Astrocyte (in vitro differentiated cells and primary cell): ENCODE data around the gene CREB1. TPM values are rescaled to one million over a fixed set of nuclear protein-coding genes. Genes with fewer than 3 reads are reported as not detected.

Experiments used
- DNase-seq: peaks from one replicate; pipeline ENCODE4 v3.0.0-alpha.2; 2010; ENCODE audit warnings: low read depth
- FAIRE-seq: peaks from 2 replicates; lab custom pipeline; 2011; peaks lifted over from hg19 to GRCh38; lab: Jason Lieb, UNC
- H2AFZ ChIP-seq: 2 replicates; pipeline ENCODE4 v1.6.0; 2012; ENCODE audit warnings: low read depth, low read length, inconsistent platforms
- H3K27ac ChIP-seq: 2 replicates; pipeline ENCODE4 v1.5.1; 2011; ENCODE audit warnings: low read depth, low read length, inconsistent platforms
- H3K27me3 ChIP-seq: 2 replicates; pipeline ENCODE4 v1.6.0; 2011; ENCODE audit warnings: low read length, inconsistent platforms; ENCODE audit not compliant: insufficient read depth
- H3K36me3 ChIP-seq: 2 replicates; pipeline ENCODE4 v1.5.1; 2011; ENCODE audit warnings: low read length, inconsistent platforms; ENCODE audit not compliant: insufficient read depth
- H3K4me1 ChIP-seq: 2 replicates; pipeline ENCODE4 v1.5.1; 2011; ENCODE audit warnings: low read length, inconsistent platforms; ENCODE audit not compliant: insufficient read depth
- H3K4me2 ChIP-seq: 2 replicates; pipeline ENCODE4 v1.6.0; 2012; ENCODE audit warnings: low read length, inconsistent platforms
- H3K4me3 ChIP-seq: 2 replicates; pipeline ENCODE4 v1.5.1; 2011; ENCODE audit warnings: low read depth, mild to moderate bottlenecking, low read length, inconsistent platforms; ENCODE audit not compliant: insufficient read depth
- H3K79me2 ChIP-seq: 2 replicates; pipeline ENCODE4 v1.6.0; 2012; ENCODE audit warnings: mild to moderate bottlenecking, low read length, inconsistent platforms; ENCODE audit not compliant: insufficient read depth
- H3K9ac ChIP-seq: 2 replicates; pipeline ENCODE4 v1.6.0; 2012; ENCODE audit warnings: mild to moderate bottlenecking, low read length, inconsistent platforms
- H3K9me3 ChIP-seq: 2 replicates; pipeline ENCODE4 v1.5.1; 2012; ENCODE audit warnings: low read depth, mild to moderate bottlenecking, low read length, inconsistent platforms; ENCODE audit not compliant: insufficient read depth
- H4K20me1 ChIP-seq: 2 replicates; pipeline ENCODE4 v1.6.0; 2012; ENCODE audit warnings: low read length, inconsistent platforms; ENCODE audit not compliant: insufficient read depth
- H3K27ac Mint-ChIP-seq: one replicate; pipeline ENCODE4 v1.8.0; 2021; ENCODE audit warnings: mild to moderate bottlenecking, mixed read lengths; ENCODE audit not compliant: unreplicated experiment
- H3K27me3 Mint-ChIP-seq: one replicate; pipeline ENCODE4 v1.8.0; 2021; ENCODE audit warnings: low read depth, mixed read lengths; ENCODE audit not compliant: unreplicated experiment
- H3K36me3 Mint-ChIP-seq: one replicate; pipeline ENCODE4 v1.8.0; 2021; ENCODE audit warnings: low read depth, mixed read lengths; ENCODE audit not compliant: unreplicated experiment
- H3K4me1 Mint-ChIP-seq: one replicate; pipeline ENCODE4 v1.8.0; 2021; ENCODE audit warnings: low read depth, mixed read lengths; ENCODE audit not compliant: unreplicated experiment
- H3K4me3 Mint-ChIP-seq: one replicate; pipeline ENCODE4 v1.8.0; 2021; ENCODE audit warnings: mild to moderate bottlenecking, moderate library complexity, mixed read lengths; ENCODE audit not compliant: unreplicated experiment
- H3K9me3 Mint-ChIP-seq: one replicate; pipeline ENCODE4 v1.8.0; 2021; ENCODE audit warnings: mild to moderate bottlenecking, mixed read lengths; ENCODE audit not compliant: unreplicated experiment
- CTCF ChIP-seq: IDR thresholded peaks from 2 replicates; pipeline ENCODE4 v1.5.1; 2011; ENCODE audit warnings: low read depth, mild to moderate bottlenecking, inconsistent platforms, low read length, moderate library complexity; ENCODE audit not compliant: insufficient read depth
- EZH2 ChIP-seq: IDR thresholded peaks from 2 replicates; pipeline ENCODE4 v1.6.1; 2012; ENCODE audit warnings: mild to moderate bottlenecking, low read length, inconsistent platforms; ENCODE audit not compliant: insufficient read depth
- total RNA-seq: library from RNA; stranded (reverse); gene quantifications from 2 replicates; pipeline ENCODE4 v1.2.1, GENCODE V29; 2021

The CREB1 gene
- total RNA-seq, 1 donor from 2014 or later = 63.3 TPM

- no peaks in the 10 kb centered on the region for H3K27me3 Mint-ChIP-seq
- Histone ChIP-seq H3K4me2 (no peak overlapping the region), H3K9ac (no peak overlapping the region), H3K79me2 (peaks cover 9% of the 10 kb centered on the region), H3K4me3 (no peak overlapping the region), H3K27me3 (no peaks in the 10 kb centered on the region), H3K27ac (no peak overlapping the region), H3K9me3 (no peaks in the 10 kb centered on the region), H4K20me1 (no peaks in the 10 kb centered on the region), H3K36me3 (no peaks in the 10 kb centered on the region), H2AFZ (no peak overlapping the region), H3K4me1 (peaks cover 3% of the 10 kb centered on the region)
- peaks cover 1% of the 10 kb centered on the region for H3K36me3 Mint-ChIP-seq
- no peak for FAIRE-seq
- DNase-seq = no peak
- no peaks in the 10 kb centered on the region for H3K9me3 Mint-ChIP-seq
- peaks cover 12% of the 10 kb centered on the region for H3K4me1 Mint-ChIP-seq
- H3K4me3 Mint-ChIP-seq = no peak overlapping the region
- TF ChIP-seq EZH2 (no peak), CTCF (no peak)
- H3K27ac Mint-ChIP-seq = no peak overlapping the region
These were observed 4.5 kb upstream of the CREB1 start for GRCh38 chr2:207525296-207525695.

- H3K27ac Mint-ChIP-seq = peak overlapping the region; percentile 90
- no peaks in the 10 kb centered on the region for H3K36me3 ChIP-seq
- DNase-seq (no peak), FAIRE-seq (no peak)
- TF ChIP-seq CTCF (no peak), EZH2 (no peak)
- H3K4me3 ChIP-seq = peak overlapping the region; percentile 80
- no peaks in the 10 kb centered on the region for H3K9me3 ChIP-seq
- peak overlapping the region; percentile 96 for H3K27ac ChIP-seq
- H4K20me1 ChIP-seq = peaks cover 19% of the 10 kb centered on the region
- H3K36me3 Mint-ChIP-seq = peaks cover 6% of the 10 kb centered on the region
- no peaks in the 10 kb centered on the region for H3K27me3 ChIP-seq
- H3K9me3 Mint-ChIP-seq = no peaks in the 10 kb centered on the region
- peak overlapping the region; percentile 96 for H3K9ac ChIP-seq
- H3K4me2 ChIP-seq = peak overlapping the region; percentile 98
- no peaks in the 10 kb centered on the region for H3K27me3 Mint-ChIP-seq
- H2AFZ ChIP-seq = peak overlapping the region; percentile 78
- H3K4me1 Mint-ChIP-seq = peaks cover 16% of the 10 kb centered on the region
- H3K4me3 Mint-ChIP-seq = peak overlapping the region; percentile 93
- peaks cover 45% of the 10 kb centered on the region for H3K79me2 ChIP-seq
- H3K4me1 ChIP-seq = peaks cover 3% of the 10 kb centered on the region
These were observed 807 bp upstream of the CREB1 start for GRCh38 chr2:207528980-207529329.

DNA sequence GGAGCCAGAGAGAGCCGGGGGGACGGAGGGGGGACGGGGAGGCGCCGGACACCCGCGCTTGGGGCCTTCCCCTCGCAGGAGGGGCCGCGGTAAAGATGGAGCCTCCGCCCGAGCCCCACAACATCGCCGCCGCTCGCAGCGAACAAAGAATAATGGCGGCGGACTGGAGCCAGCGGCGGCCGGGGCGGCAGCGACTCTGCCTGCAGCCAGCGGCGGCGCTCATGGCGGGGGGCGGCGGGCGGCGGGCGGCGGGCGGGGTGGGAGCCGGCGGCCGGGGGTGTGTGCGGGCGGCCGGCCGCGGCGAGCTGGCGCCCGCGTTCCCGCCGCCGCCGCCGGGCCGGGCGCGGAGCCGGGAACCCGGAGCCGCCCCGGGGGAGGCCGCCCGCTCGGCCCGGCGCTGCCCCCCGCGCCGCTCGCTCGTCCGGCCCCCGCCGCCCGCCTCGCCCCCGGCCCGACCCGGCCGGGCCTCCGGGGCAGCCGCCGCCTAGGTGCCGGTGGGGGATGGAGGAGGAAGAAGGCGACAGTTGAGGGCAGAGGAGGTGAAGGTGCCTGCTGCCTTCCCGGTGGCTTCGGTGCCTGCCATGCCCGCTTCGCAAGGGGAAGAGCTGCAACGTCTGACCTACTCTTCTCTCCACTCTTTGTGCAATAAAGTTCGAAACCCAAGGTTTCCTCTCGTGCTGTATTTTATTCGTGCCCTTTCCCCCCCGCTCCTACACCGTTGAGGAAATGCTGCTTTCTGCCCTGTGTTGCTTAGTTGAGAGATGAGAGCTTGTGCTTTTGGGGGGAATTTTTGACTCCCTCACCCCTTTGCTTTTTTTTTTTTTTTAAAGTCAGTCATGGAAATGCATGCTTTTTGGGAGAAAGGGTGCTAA, 634 bp downstream of the CREB1 start:
- H3K27me3 Mint-ChIP-seq = no peaks in the 10 kb centered on the region
- no peak for DNase-seq
- H3K4me1 Mint-ChIP-seq = peaks cover 16% of the 10 kb centered on the region
- no peaks in the 10 kb centered on the region for H3K36me3 ChIP-seq
- peaks cover 59% of the 10 kb centered on the region for H3K79me2 ChIP-seq
- H3K27me3 ChIP-seq = no peaks in the 10 kb centered on the region
- peaks cover 24% of the 10 kb centered on the region for H4K20me1 ChIP-seq
- H3K27ac Mint-ChIP-seq = peak overlapping the region; percentile 99
- H3K9ac ChIP-seq = peak overlapping the region; percentile 100
- no peaks in the 10 kb centered on the region for H3K9me3 ChIP-seq
- H3K4me3 ChIP-seq = peak overlapping the region; percentile 100
- peaks cover 3% of the 10 kb centered on the region for H3K4me1 ChIP-seq
- H3K4me2 ChIP-seq = peak overlapping the region; percentile 87
- H3K9me3 Mint-ChIP-seq = no peaks in the 10 kb centered on the region
- peak overlapping the region; percentile 99 for H3K4me3 Mint-ChIP-seq
- TF ChIP-seq CTCF (no peak), EZH2 (no peak)
- no peak overlapping the region for H2AFZ ChIP-seq
- peak overlapping the region; percentile 95 for H3K27ac ChIP-seq
- H3K36me3 Mint-ChIP-seq = peaks cover 6% of the 10 kb centered on the region
- FAIRE-seq = no peak
